Naive thymus-derived CD8-positive, alpha-beta T cell (primary cell): ENCODE data around the gene SPATA6. TPM values are rescaled to one million over a fixed set of nuclear protein-coding genes. Genes with fewer than 3 reads are reported as not detected.
A peak's percentile ranks its signal among the peaks of the same experiment; 100 is the strongest.
"Not testable (repeated sequence)": the region's sequence is repeated elsewhere in the genome, so short reads cannot be mapped to it uniquely, and the experiment has no call there.

ENCODE experiments used
- ATAC-seq, 2 donors: fragments of 150-1000 bp; cut with Tn5 transposase in 1 of 2; sonication (Bioruptor Pico), chemical (Tn5 transposase) in 1 of 2; 1 replicate in 1 of 2; 2 replicates in 1 of 2; pipeline ENCODE4 v1.10.0; 2021; ENCODE audit warnings: mild to moderate bottlenecking in 2 of 2, moderate library complexity in 2 of 2
- POLR2A ChIA-PET: fragments of 350-600 bp; sonication (Branson Sonifier 250); formaldehyde crosslinking; loops from one replicate; lab custom pipeline; 2021; ENCODE audit warnings: antibody characterized with exemption; lab: Charles Lee
- DNase-seq, 10 donors: peaks; one replicate each; pipeline versions ENCODE4 v3.0.0 to v3.0.0-alpha.2; 2020 to 2022
- H3K27ac Mint-ChIP-seq, 10 donors: one replicate each; pipeline ENCODE4 v1.8.0; 2020 to 2022; ENCODE audit warnings: mild to moderate bottlenecking in 10 of 10, mixed read lengths in 10 of 10, moderate library complexity in 4 of 10, inconsistent platforms in 1 of 10
- H3K27me3 Mint-ChIP-seq, 5 donors: one replicate each; pipeline ENCODE4 v1.8.0; 2021 to 2022; ENCODE audit warnings: mixed read lengths in 5 of 5
- H3K36me3 Mint-ChIP-seq, 3 donors: one replicate each; pipeline ENCODE4 v1.8.0; 2020 to 2022; ENCODE audit warnings: mixed read lengths in 3 of 3, mild to moderate bottlenecking in 2 of 3, inconsistent platforms in 1 of 3
- H3K4me1 Mint-ChIP-seq, 4 donors: one replicate each; pipeline ENCODE4 v1.8.0; 2021 to 2022; ENCODE audit warnings: mixed read lengths in 4 of 4
- H3K4me3 Mint-ChIP-seq, 10 donors: one replicate each; pipeline ENCODE4 v1.8.0; 2020 to 2022; ENCODE audit warnings: mild to moderate bottlenecking in 10 of 10, mixed read lengths in 10 of 10, moderate library complexity in 6 of 10, inconsistent platforms in 1 of 10
- H3K9me3 Mint-ChIP-seq, 9 donors: one replicate each; pipeline ENCODE4 v1.8.0; 2020 to 2022; ENCODE audit warnings: mixed read lengths in 9 of 9, mild to moderate bottlenecking in 3 of 9, inconsistent platforms in 1 of 9, moderate library complexity in 1 of 9
- polyA plus RNA-seq, 3 donors: library from polyadenylated mRNA; unstranded; fragments of 300-500 nt; fragmentation: Illumina TruSeq; gene quantifications; one replicate each; pipeline ENCODE4 v1.2.3, GENCODE V29; 2021
- total RNA-seq, 8 experiments: library from RNA in 2 of 8; stranded (reverse) in 2 of 8; gene quantifications; one replicate each; pipeline ENCODE4 v1.2.3 and lab custom pipeline; 2021 to 2026

Gene SPATA6
- total and polyA plus RNA-seq, 5 experiments from 2014 or later = 0.95 to 8.3 (median 3.0) TPM

- POLR2A ChIA-PET = no interaction called here
- DNase-seq (no peak), ATAC-seq (no peak)
- H3K36me3 Mint-ChIP-seq = no peaks in the 10 kb centered on the region
- H3K4me3 Mint-ChIP-seq = no peak overlapping the region
- no peaks in the 10 kb centered on the region for H3K4me1 Mint-ChIP-seq
- H3K9me3 Mint-ChIP-seq = no peaks in the 10 kb centered on the region
- H3K27me3 Mint-ChIP-seq = peaks cover 0 to 9% (median 1%) of the 10 kb centered on the region in 5 donors
- no peak overlapping the region for H3K27ac Mint-ChIP-seq
Observed at GRCh38 chr1:48488721-48489120, 16.7 kb upstream of the SPATA6 start.

- POLR2A ChIA-PET = no interaction called here
- H3K36me3 Mint-ChIP-seq = no peaks in the 10 kb centered on the region
- no peaks in the 10 kb centered on the region for H3K4me1 Mint-ChIP-seq
Observed at GRCh38 chr1:48480504-48480903, 8.5 kb upstream of the SPATA6 start.

GRCh38 chr1:48480023-48480422, 8.0 kb upstream of the SPATA6 start:
- DNase-seq, H3K27ac Mint-ChIP-seq, H3K4me3 Mint-ChIP-seq, ATAC-seq, H3K9me3 Mint-ChIP-seq, H3K4me1 Mint-ChIP-seq, POLR2A ChIA-PET, H3K36me3 Mint-ChIP-seq: not testable (repeated sequence)
- peaks cover 0 to 14% (median 4%) of the 10 kb centered on the region in 5 donors for H3K27me3 Mint-ChIP-seq

More at GRCh38 chr1:48480504-48480903, 8.5 kb upstream of the SPATA6 start:
- DNase-seq = no peak
- H3K9me3 Mint-ChIP-seq = peaks cover 0 to 2% (median 0%) of the 10 kb centered on the region in 9 donors
- no peak overlapping the region for H3K4me3 Mint-ChIP-seq
- no peak overlapping the region for H3K27ac Mint-ChIP-seq
- no peak for ATAC-seq
- H3K27me3 Mint-ChIP-seq = peaks cover 0 to 14% (median 4%) of the 10 kb centered on the region in 5 donors

GRCh38 chr1:48472638-48473037, 634 bp upstream of the SPATA6 start:
- DNase-seq = no peak
- POLR2A ChIA-PET = interaction anchor here (0.9 to 1.0 kb wide), 2 partner anchors 9 to 1139 kb away, joined by 3 to 4 read pairs; partner anchors contain the start of gene CMPK1
- Mint-ChIP-seq H3K27ac (peak overlapping the region in 9 of 10 donors; percentile 38 to 97 (median 90)), H3K27me3 (peaks cover 0 to 5% (median 0%) of the 10 kb centered on the region in 5 donors), H3K36me3 (no peaks in the 10 kb centered on the region), H3K4me1 (peaks cover 15 to 34% (median 31%) of the 10 kb centered on the region in 4 donors), H3K9me3 (peaks cover 0 to 2% (median 0%) of the 10 kb centered on the region in 9 donors), H3K4me3 (peak overlapping the region; percentile 88 to 99 (median 92))
- ATAC-seq = no peak

GRCh38 chr1:48470950-48471690, 884 bp downstream of the SPATA6 start:
- Mint-ChIP-seq H3K36me3 (no peaks in the 10 kb centered on the region), H3K27me3 (peaks cover 0 to 3% (median 0%) of the 10 kb centered on the region in 5 donors), H3K4me3 (peak overlapping the region; percentile 88 to 99 (median 92)), H3K27ac (peak overlapping the region; percentile 76 to 97 (median 94)), H3K4me1 (peaks cover 15 to 40% (median 32%) of the 10 kb centered on the region in 4 donors), H3K9me3 (peaks cover 0 to 2% (median 0%) of the 10 kb centered on the region in 9 donors)
- no peak for ATAC-seq
- no peak for DNase-seq
- POLR2A ChIA-PET = no interaction called here

GRCh38 chr1:48470481-48470855, 1.5 kb downstream of the SPATA6 start:
- peaks cover 15 to 40% (median 33%) of the 10 kb centered on the region in 4 donors for H3K4me1 Mint-ChIP-seq
- POLR2A ChIA-PET = no interaction called here
- peaks cover 0 to 3% (median 0%) of the 10 kb centered on the region in 5 donors for H3K27me3 Mint-ChIP-seq

GRCh38 chr1:48469616-48470480, 2.2 kb downstream of the SPATA6 start:
- H3K27me3 Mint-ChIP-seq = peaks cover 0 to 3% (median 0%) of the 10 kb centered on the region in 5 donors
- peaks cover 0 to 2% (median 0%) of the 10 kb centered on the region in 9 donors for H3K9me3 Mint-ChIP-seq
- peak overlapping the region; percentile 88 to 99 (median 92) for H3K4me3 Mint-ChIP-seq
- H3K27ac Mint-ChIP-seq = peak overlapping the region; percentile 1 to 97 (median 89)
- peaks cover 15 to 40% (median 33%) of the 10 kb centered on the region in 4 donors for H3K4me1 Mint-ChIP-seq
- H3K36me3 Mint-ChIP-seq = no peaks in the 10 kb centered on the region
- POLR2A ChIA-PET = no interaction called here
- DNase-seq = peak in 1 of 10 donors; percentile 1
- no peak for ATAC-seq

More at GRCh38 chr1:48470481-48470855, 1.5 kb downstream of the SPATA6 start:
- Mint-ChIP-seq H3K36me3 (no peaks in the 10 kb centered on the region), H3K4me3 (peak overlapping the region; percentile 88 to 99 (median 92)), H3K9me3 (peaks cover 0 to 2% (median 0%) of the 10 kb centered on the region in 9 donors), H3K27ac (peak overlapping the region; percentile 1 to 97 (median 92))
- DNase-seq = peak in 1 of 10 donors; percentile 2
- ATAC-seq = no peak

- H3K27me3 Mint-ChIP-seq = peaks cover 0 to 2% (median 0%) of the 10 kb centered on the region in 5 donors
- H3K27ac Mint-ChIP-seq = peak overlapping the region in 1 of 10 donors; percentile 6
- H3K36me3 Mint-ChIP-seq = no peaks in the 10 kb centered on the region
- no peak for ATAC-seq
- POLR2A ChIA-PET = no interaction called here
- DNase-seq = no peak
- H3K9me3 Mint-ChIP-seq = no peaks in the 10 kb centered on the region
- H3K4me1 Mint-ChIP-seq = peaks cover 12 to 28% (median 23%) of the 10 kb centered on the region in 4 donors
- H3K4me3 Mint-ChIP-seq = no peak overlapping the region
Observed at GRCh38 chr1:48466594-48466993, 5.4 kb downstream of the SPATA6 start.

GRCh38 chr1:48462716-48463302, 9.2 kb downstream of the SPATA6 start:
- Mint-ChIP-seq H3K27ac (no peak overlapping the region), H3K4me3 (no peak overlapping the region), H3K27me3 (peaks cover 0 to 3% (median 2%) of the 10 kb centered on the region in 5 donors), H3K9me3 (no peaks in the 10 kb centered on the region), H3K4me1 (peaks cover 0 to 6% (median 1%) of the 10 kb centered on the region in 4 donors), H3K36me3 (no peaks in the 10 kb centered on the region)
- POLR2A ChIA-PET = no interaction called here
- DNase-seq (no peak), ATAC-seq (no peak)

- Mint-ChIP-seq H3K36me3 (no peaks in the 10 kb centered on the region), H3K4me3 (no peak overlapping the region), H3K27me3 (no peaks in the 10 kb centered on the region), H3K27ac (no peak overlapping the region), H3K9me3 (no peaks in the 10 kb centered on the region), H3K4me1 (no peaks in the 10 kb centered on the region)
- ATAC-seq (no peak), DNase-seq (no peak)
- POLR2A ChIA-PET = no interaction called here
Observed at GRCh38 chr1:48450505-48450904, 21.5 kb downstream of the SPATA6 start.

GRCh38 chr1:48448932-48449331, 23.1 kb downstream of the SPATA6 start:
- POLR2A ChIA-PET = no interaction called here
- ATAC-seq (no peak), DNase-seq (no peak)
- H3K4me3 Mint-ChIP-seq = no peak overlapping the region
- no peaks in the 10 kb centered on the region for H3K27me3 Mint-ChIP-seq
- H3K36me3 Mint-ChIP-seq = peaks cover 0 to 11% (median 3%) of the 10 kb centered on the region in 3 donors
- H3K9me3 Mint-ChIP-seq = peaks cover 0 to 7% (median 2%) of the 10 kb centered on the region in 9 donors
- no peak overlapping the region for H3K27ac Mint-ChIP-seq
- H3K4me1 Mint-ChIP-seq = no peaks in the 10 kb centered on the region

GRCh38 chr1:48444186-48444585, 27.8 kb downstream of the SPATA6 start:
- H3K4me1 Mint-ChIP-seq, H3K27ac Mint-ChIP-seq, H3K27me3 Mint-ChIP-seq, ATAC-seq, H3K4me3 Mint-ChIP-seq, POLR2A ChIA-PET, DNase-seq: not testable (repeated sequence)
- H3K9me3 Mint-ChIP-seq = peaks cover 0 to 14% (median 8%) of the 10 kb centered on the region in 9 donors
- peaks cover 0 to 19% (median 3%) of the 10 kb centered on the region in 3 donors for H3K36me3 Mint-ChIP-seq
